Right lobe of liver (tissue), 6 donors: Measurements from ENCODE around the gene S1PR5. TPM values are rescaled to one million over a fixed set of nuclear protein-coding genes. Genes with fewer than 3 reads are reported as not detected.

ENCODE experiments used
- ATAC-seq, 4 donors: fragments of 200-7000 bp; cut with Tn5 transposase; one replicate each; pipeline ENCODE4 v1.9.1; 2020; ENCODE audit warnings: mild to moderate bottlenecking in 4 of 4, moderate library complexity in 4 of 4
- DNase-seq, 3 donors: peaks; one replicate each; pipeline ENCODE4 v3.0.0-alpha.2; 2020
- H3K27ac ChIP-seq, 3 donors: fragments of 200-600 bp; one replicate each; pipeline ENCODE4 v1.8.0; 2022
- H3K27me3 ChIP-seq, 2 donors: fragments of 200-600 bp; one replicate each; pipeline ENCODE4 v1.8.0; 2022
- H3K36me3 ChIP-seq, 4 donors: fragments of 200-600 bp; sonication (generic) in 1 of 4; one replicate each; pipeline versions ENCODE4 v1.5.1 to v1.8.0; 2017 to 2022; ENCODE audit warnings: control low read depth in 1 of 4
- H3K4me1 ChIP-seq, 4 donors: fragments of 200-600 bp; sonication (generic) in 1 of 4; one replicate each; pipeline versions ENCODE4 v1.5.1 to v1.8.0; 2017 to 2022; ENCODE audit warnings: control low read depth in 1 of 4
- H3K4me3 ChIP-seq, 3 donors: fragments of 200-600 bp; one replicate each; pipeline ENCODE4 v1.8.0; 2022
- H3K9me3 ChIP-seq, 4 donors: fragments of 200-600 bp; sonication (generic) in 1 of 4; one replicate each; pipeline versions ENCODE4 v1.5.1 to v1.8.0; 2017 to 2022; ENCODE audit warnings: control low read depth in 1 of 4
- CTCF ChIP-seq, 4 donors: fragments of 200-600 bp in 3 of 4; fragments of 450-650 bp in 1 of 4; IDR thresholded peaks; one replicate each; pipeline versions ENCODE4 v1.5.1 to v1.8.0; 2016 to 2022; ENCODE audit warnings: antibody characterized with exemption in 4 of 4, mild to moderate bottlenecking in 2 of 4
- POLR2A ChIP-seq: fragments of 450-650 bp; IDR thresholded peaks from one replicate; pipeline ENCODE4 v1.6.1; 2017; ENCODE audit warnings: antibody characterized with exemption, mild to moderate bottlenecking
- WGBS: methylation state at CpG from one replicate; pipeline ENCODE4 v1.1.6; 2018; ENCODE audit warnings: low coverage, low lambda C conversion rate; ENCODE audit not compliant: insufficient coverage; ENCODE audit errors: missing lambda C conversion rate; 5-methylcytosine and 5-hydroxymethylcytosine counted together
- intact Hi-C, 2 donors: fragments of 100-400 bp; cut with DNase I; formaldehyde crosslinking; loops; one replicate each; pipeline versions ENCODE4 v1.11.2 to v1.14.1; 2022
- total RNA-seq, 6 experiments: library from RNA; depleted of rRNA in 2 of 6; stranded (reverse); fragments of >200 nt in 2 of 6; fragmentation: NEBNext Ultra II Directional in 3 of 6; extraction: Animal tissue kit (Norgen Biotek cat#: 25700) in 3 of 6; gene quantifications; one replicate each; pipeline versions ENCODE4 v1.1.0 to v1.2.4, GENCODE V29; 2016 to 2023
- donor health status: DM: no; HTN: yes; CAD: no.
- donor health status: DM: no; HTN: no; CAD: no.
- donor health status: DM: no; HTN: no; CAD: no.
- donor health status: DM: no; HTN: yes; CAD: no.
- donor health status: DM: no; HTN: yes; CAD: no.

Gene S1PR5
- total RNA-seq, 6 experiments from 2014 or later, result 0.20 to 0.43 (median 0.35) TPM; not detected in 1

DNA sequence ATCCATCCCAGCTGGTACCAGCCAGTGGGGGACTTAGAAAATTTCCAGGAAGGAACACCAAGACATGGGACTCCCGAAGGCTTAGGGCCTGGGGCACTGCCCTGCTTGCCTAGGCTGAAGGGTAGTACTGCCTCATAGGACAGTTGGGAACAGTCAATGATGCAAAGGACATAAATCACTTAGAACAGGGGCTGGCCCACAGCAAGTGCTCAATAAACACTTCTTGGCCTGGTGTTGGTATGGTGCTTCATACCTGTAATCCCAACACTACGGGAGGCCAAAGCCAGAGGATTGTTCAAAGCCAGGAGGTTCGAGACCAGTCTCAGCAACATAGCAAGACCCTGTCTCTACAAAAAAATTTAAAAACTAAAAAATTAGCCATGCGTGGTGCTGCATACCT lies 19.9 kb downstream of the S1PR5 start:
- H3K9me3 ChIP-seq, result no peaks in the 10 kb centered on the region
- no peak overlapping the region for H3K27ac ChIP-seq
- peaks cover 0 to 49% (median 20%) of the 10 kb centered on the region in 4 donors for H3K4me1 ChIP-seq
- no peaks in the 10 kb centered on the region for H3K27me3 ChIP-seq
- no peak for ATAC-seq
- TF ChIP-seq CTCF (IDR thresholded peaks at IDR 0.05) (no peak), POLR2A (no peak)
- intact Hi-C loops, result no loop called here
- H3K36me3 ChIP-seq, result peaks cover 0 to 39% (median 8%) of the 10 kb centered on the region in 4 donors
- no peak overlapping the region for H3K4me3 ChIP-seq
- WGBS, result 93% methylated on average over 2 of the region's 4 CpGs
- DNase-seq, result no peak

- H3K4me1 ChIP-seq, result peaks cover 0 to 6% (median 0%) of the 10 kb centered on the region in 4 donors
- H3K27ac ChIP-seq, result no peak overlapping the region
- WGBS, result no CpG with 5 or more reads among the region's 43 CpGs
- DNase-seq (no peak), ATAC-seq (peak in 2 of 4 donors; percentile 5 to 25)
- H3K36me3 ChIP-seq, result peaks cover 0 to 74% (median 29%) of the 10 kb centered on the region in 4 donors
- TF ChIP-seq CTCF (IDR thresholded peaks at IDR 0.05) (no peak), POLR2A (no peak)
- H3K4me3 ChIP-seq, result no peak overlapping the region
- intact Hi-C loops, result no loop called here
- no peaks in the 10 kb centered on the region for H3K27me3 ChIP-seq
- H3K9me3 ChIP-seq, result no peaks in the 10 kb centered on the region
These were observed 25.7 kb downstream of the S1PR5 start for GRCh38 chr19:10491472-10492047.

DNA sequence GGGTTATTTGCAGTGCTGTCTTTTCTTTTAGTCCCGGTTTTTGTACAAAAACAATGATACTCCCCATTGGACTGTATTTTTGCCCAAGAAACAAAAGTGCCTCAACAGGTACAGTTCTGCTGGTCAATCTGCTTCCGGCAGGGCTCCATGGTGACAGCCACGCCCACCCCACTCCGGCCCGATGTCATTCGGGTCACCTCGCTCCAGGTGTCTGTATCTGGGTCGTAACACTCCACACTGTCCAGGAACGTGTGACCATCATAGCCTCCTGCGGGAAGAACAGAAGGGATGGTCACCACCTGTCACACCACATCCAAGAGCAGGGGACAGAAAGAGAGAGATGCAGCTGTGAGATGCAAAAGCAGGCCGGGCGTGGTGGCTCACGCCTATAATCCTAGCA lies 30.7 kb downstream of the S1PR5 start:
- 39% methylated on average over 3 of the region's 13 CpGs for WGBS
- DNase-seq (no peak), ATAC-seq (no peak)
- Histone ChIP-seq H3K9me3 (no peaks in the 10 kb centered on the region), H3K4me1 (no peaks in the 10 kb centered on the region), H3K27ac (no peak overlapping the region), H3K4me3 (no peak overlapping the region), H3K27me3 (no peaks in the 10 kb centered on the region), H3K36me3 (peaks cover 0 to 53% (median 28%) of the 10 kb centered on the region in 4 donors)
- intact Hi-C loops, result no loop called here
- no peak for TF ChIP-seq CTCF (IDR thresholded peaks at IDR 0.05)

DNA sequence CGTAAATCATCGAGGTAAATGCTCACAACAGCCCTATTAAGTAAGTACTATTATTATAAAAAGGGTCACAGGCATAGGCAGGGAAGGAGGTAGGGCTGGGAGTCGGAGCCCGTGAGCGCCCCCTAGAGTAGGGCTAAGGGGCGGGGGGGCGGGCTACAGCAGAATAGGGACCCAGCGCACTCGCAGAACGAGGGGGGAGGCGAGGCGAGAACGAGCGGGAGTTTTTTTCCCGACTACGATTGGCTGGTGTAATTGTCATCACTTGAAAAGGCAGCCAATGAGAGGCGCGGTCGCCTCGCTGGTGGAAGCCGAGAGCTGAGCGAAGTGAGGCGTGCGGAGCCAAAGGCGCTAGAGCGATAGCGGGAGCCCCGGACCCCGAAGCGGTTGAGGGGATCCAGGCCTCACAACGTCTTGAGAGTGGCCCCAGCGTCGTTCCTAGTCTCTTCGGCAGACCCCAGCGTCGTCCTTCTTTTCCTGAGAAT lies 38.3 kb downstream of the S1PR5 start:
- peak; percentile 79 to 81 (median 79) for DNase-seq
- Histone ChIP-seq H3K27ac (no peak overlapping the region), H3K4me1 (peaks cover 0 to 7% (median 0%) of the 10 kb centered on the region in 4 donors), H3K27me3 (no peaks in the 10 kb centered on the region), H3K36me3 (no peaks in the 10 kb centered on the region), H3K9me3 (no peaks in the 10 kb centered on the region), H3K4me3 (peak overlapping the region; percentile 14 to 32 (median 19))
- intact Hi-C loops, result no loop called here
- TF ChIP-seq POLR2A (no peak), CTCF (IDR thresholded peaks at IDR 0.05) (peak in 3 of 4 donors; percentile 61 to 63 (median 62))
- ATAC-seq, result peak; percentile 85 to 95 (median 92)
- WGBS, result 3% methylated on average over 26 of the region's 36 CpGs
